Liver (tissue), 9 donors: ENCODE data around the gene ZNHIT6. TPM values are rescaled to one million over a fixed set of nuclear protein-coding genes. Genes with fewer than 3 reads are reported as not detected.

ENCODE experiments used
- DNase-seq: peaks from one replicate; pipeline ENCODE4 v3.0.0-alpha.2; 2017; ENCODE audit warnings: low spot score
- H3K27ac ChIP-seq, 2 donors: one replicate each; pipeline ENCODE4 v1.7.0; 2013; ENCODE audit warnings: inconsistent platforms in 2 of 2, low read length in 2 of 2, control low read depth in 1 of 2, low read depth in 1 of 2, mild to moderate bottlenecking in 1 of 2
- H3K27me3 ChIP-seq, 4 donors: one replicate each; pipeline versions ENCODE4 v1.6.1 to v1.7.0; 2013; ENCODE audit warnings: low read length in 3 of 4, inconsistent platforms in 1 of 4, mild to moderate bottlenecking in 1 of 4, moderate library complexity in 1 of 4; ENCODE audit not compliant: control insufficient read depth in 4 of 4, insufficient read depth in 4 of 4
- H3K36me3 ChIP-seq, 4 donors: one replicate each; pipeline versions ENCODE4 v1.6.1 to v1.7.0; 2013; ENCODE audit warnings: low read length in 3 of 4, mild to moderate bottlenecking in 3 of 4, low read depth in 1 of 4, moderate library complexity in 1 of 4; ENCODE audit not compliant: control insufficient read depth in 4 of 4, insufficient read depth in 3 of 4
- H3K4me1 ChIP-seq, 4 donors: one replicate each; pipeline versions ENCODE4 v1.6.1 to v1.7.0; 2013; ENCODE audit warnings: low read length in 3 of 4, mild to moderate bottlenecking in 3 of 4, moderate library complexity in 1 of 4; ENCODE audit not compliant: control insufficient read depth in 4 of 4, insufficient read depth in 4 of 4
- H3K4me3 ChIP-seq, 3 donors: one replicate each; pipeline versions ENCODE4 v1.6.1 to v1.7.0; 2013; ENCODE audit warnings: low read length in 3 of 3, control low read depth in 1 of 3, low read depth in 1 of 3, mild to moderate bottlenecking in 1 of 3
- H3K9ac ChIP-seq, 2 donors: one replicate each; pipeline ENCODE4 v1.7.0; 2013; ENCODE audit warnings: low read length in 2 of 2, mild to moderate bottlenecking in 2 of 2, moderate library complexity in 2 of 2, control low read depth in 1 of 2, low read depth in 1 of 2
- H3K9me3 ChIP-seq, 4 donors: one replicate each; pipeline versions ENCODE4 v1.6.1 to v1.7.0; 2013; ENCODE audit warnings: low read length in 3 of 4; ENCODE audit not compliant: control insufficient read depth in 4 of 4
- EGR1 ChIP-seq, 2 donors: IDR thresholded peaks; 2 replicates each; pipeline ENCODE4 v1.6.1; 2016 to 2018; ENCODE audit warnings: antibody characterized with exemption in 2 of 2, low read depth in 2 of 2
- FOXA2 ChIP-seq: IDR thresholded peaks from 2 replicates; pipeline ENCODE4 v1.6.1; 2016; ENCODE audit warnings: antibody characterized with exemption
- GABPA ChIP-seq, 2 donors: IDR thresholded peaks in 1 of 2; conservative IDR thresholded peaks in 1 of 2; 2 replicates each; pipeline ENCODE4 v1.6.1; 2016; ENCODE audit warnings: antibody characterized with exemption in 2 of 2, mild to moderate bottlenecking in 1 of 2, moderate library complexity in 1 of 2
- HNF4A ChIP-seq, 2 donors: conservative IDR thresholded peaks; 2 replicates each; pipeline ENCODE4 v1.6.1; 2016; ENCODE audit warnings: antibody characterized with exemption in 2 of 2, mild to moderate bottlenecking in 2 of 2
- HNF4G ChIP-seq: IDR thresholded peaks from 2 replicates; pipeline ENCODE4 v1.6.1; 2016; ENCODE audit warnings: antibody characterized with exemption
- JUND ChIP-seq, 2 donors: IDR thresholded peaks; 2 replicates each; pipeline ENCODE4 v1.6.1; 2016; ENCODE audit warnings: antibody characterized with exemption in 2 of 2
- NR2F2 ChIP-seq: IDR thresholded peaks from 2 replicates; pipeline ENCODE4 v1.6.1; 2016; ENCODE audit warnings: antibody characterized with exemption
- RXRA ChIP-seq, 2 donors: IDR thresholded peaks; 2 replicates each; pipeline ENCODE4 v1.6.1; 2017 to 2018; ENCODE audit warnings: antibody characterized with exemption in 2 of 2, mild to moderate bottlenecking in 1 of 2
- SP1 ChIP-seq: IDR thresholded peaks from 2 replicates; pipeline ENCODE4 v1.6.1; 2018; ENCODE audit warnings: antibody characterized with exemption, mild to moderate bottlenecking
- TAF1 ChIP-seq: conservative IDR thresholded peaks from 2 replicates; pipeline ENCODE4 v1.6.1; 2016; ENCODE audit warnings: antibody characterized with exemption, mild to moderate bottlenecking
- YY1 ChIP-seq: IDR thresholded peaks from 2 replicates; pipeline ENCODE4 v1.6.1; 2016; ENCODE audit warnings: antibody characterized with exemption, mild to moderate bottlenecking
- WGBS: extraction: QIAGEN DNeasy Blood & Tissue Kit; methylation state at CpG from one replicate; pipeline ENCODE4 v1.1.7; 2013; 5-methylcytosine and 5-hydroxymethylcytosine counted together
- polyA plus RNA-seq, 2 donors: library from polyadenylated mRNA; stranded (reverse) in 1 of 2; unstranded in 1 of 2; fragments of 200-250 nt in 1 of 2; fragments of >200 nt in 1 of 2; fragmentation: Nextera tagmentation in 1 of 2; extraction: Ambion mirVana in 1 of 2; gene quantifications; one replicate each; pipeline versions ENCODE4 v1.2.1 to v1.2.3, GENCODE V29; 2013 to 2015
- total RNA-seq, 2 donors: library from RNA; depleted of rRNA; stranded (reverse); fragments of >200 nt; gene quantifications; one replicate each; pipeline ENCODE4 v1.2.3, GENCODE V29; 2014
- TF ChIP-seq, protein P1 (sequence below): IDR thresholded peaks from 2 replicates; pipeline ENCODE4 v1.6.1; 2016; ENCODE audit warnings: antibody characterized with exemption
- TF ChIP-seq, protein P2 (sequence below): fragments of 150-350 bp; IDR thresholded peaks from 2 replicates; pipeline ENCODE4 v1.5.1; 2017; ENCODE audit warnings: improper control_type of control experiment, low read depth, low read length; ENCODE audit not compliant: missing input control
- TF ChIP-seq, protein P3 (sequence below): IDR thresholded peaks from 2 replicates; pipeline ENCODE4 v1.6.1; 2016; ENCODE audit warnings: antibody characterized with exemption
- TF ChIP-seq, protein P4 (sequence below): IDR thresholded peaks from 2 replicates; pipeline ENCODE4 v1.6.1; 2016; ENCODE audit warnings: antibody characterized with exemption
- TF ChIP-seq, protein P5 (sequence below): IDR thresholded peaks from 2 replicates; pipeline ENCODE4 v1.6.1; 2016; ENCODE audit warnings: antibody characterized with exemption, mild to moderate bottlenecking
- donor health status: healthy.
- donor health status: healthy.
- donor health status: healthy.
- donor health status: healthy.
- donor health status: healthy.

Gene ZNHIT6
- total and polyA plus RNA-seq, 4 donors: 2.2 to 4.0 (median 3.2) TPM

DNA sequence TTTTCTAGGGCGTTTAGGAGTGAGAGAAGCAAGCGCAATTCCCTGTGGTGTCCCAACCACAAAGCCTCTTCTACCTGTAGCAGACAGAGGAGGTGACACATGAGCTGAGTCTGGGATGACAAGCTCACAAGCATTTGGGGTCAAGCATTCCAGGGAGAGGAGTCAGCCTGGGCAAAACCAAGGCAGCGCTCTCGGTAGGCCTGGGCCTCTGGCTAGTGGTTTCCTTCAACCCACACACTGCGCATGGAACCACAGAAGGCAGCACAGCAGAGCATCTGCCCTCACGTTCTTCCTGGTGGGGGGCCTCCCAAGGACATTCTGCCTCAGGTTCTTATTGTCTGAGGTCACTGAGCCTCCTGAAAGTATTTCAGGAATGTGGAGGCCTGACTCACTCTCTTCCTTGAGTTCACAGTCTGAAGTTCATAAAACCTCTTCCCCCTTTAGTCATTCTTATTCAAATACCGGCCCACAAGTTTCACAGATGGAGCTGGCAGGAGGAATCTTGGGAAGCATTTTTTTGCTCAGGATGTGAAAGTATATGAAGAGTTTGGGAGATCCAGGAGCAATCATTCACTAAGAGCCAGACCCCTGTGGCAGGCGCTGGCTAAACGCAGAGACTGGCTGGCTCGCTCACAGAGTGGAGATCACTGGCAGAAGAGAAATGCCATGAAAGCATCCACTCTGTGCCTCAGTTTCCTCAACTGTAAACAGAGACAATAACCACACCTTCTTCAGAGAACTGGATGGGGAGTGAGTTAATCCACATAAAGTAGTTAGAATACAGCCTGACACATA is 100.9 kb downstream of the ZNHIT6 start:
- Histone ChIP-seq H3K27ac (no peak overlapping the region), H3K36me3 (no peaks in the 10 kb centered on the region), H3K9ac (no peak overlapping the region), H3K9me3 (no peaks in the 10 kb centered on the region), H3K4me3 (no peak overlapping the region), H3K4me1 (peaks cover 0 to 12% (median 7%) of the 10 kb centered on the region in 4 donors), H3K27me3 (no peaks in the 10 kb centered on the region)
- DNase-seq: no peak
- WGBS: 93% methylated on average over 10 of the region's 10 CpGs
- TF ChIP-seq HNF4G: no peak
- TF ChIP-seq EGR1 (IDR thresholded peaks at IDR 0.05; ENCODE audit: low read depth in 2 of 2): no peak
- no peak for TF ChIP-seq RXRA (IDR thresholded peaks at IDR 0.05)
- TF ChIP-seq, protein P1, sequence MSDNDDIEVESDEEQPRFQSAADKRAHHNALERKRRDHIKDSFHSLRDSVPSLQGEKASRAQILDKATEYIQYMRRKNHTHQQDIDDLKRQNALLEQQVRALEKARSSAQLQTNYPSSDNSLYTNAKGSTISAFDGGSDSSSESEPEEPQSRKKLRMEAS: no peak
- TF ChIP-seq, protein P2, sequence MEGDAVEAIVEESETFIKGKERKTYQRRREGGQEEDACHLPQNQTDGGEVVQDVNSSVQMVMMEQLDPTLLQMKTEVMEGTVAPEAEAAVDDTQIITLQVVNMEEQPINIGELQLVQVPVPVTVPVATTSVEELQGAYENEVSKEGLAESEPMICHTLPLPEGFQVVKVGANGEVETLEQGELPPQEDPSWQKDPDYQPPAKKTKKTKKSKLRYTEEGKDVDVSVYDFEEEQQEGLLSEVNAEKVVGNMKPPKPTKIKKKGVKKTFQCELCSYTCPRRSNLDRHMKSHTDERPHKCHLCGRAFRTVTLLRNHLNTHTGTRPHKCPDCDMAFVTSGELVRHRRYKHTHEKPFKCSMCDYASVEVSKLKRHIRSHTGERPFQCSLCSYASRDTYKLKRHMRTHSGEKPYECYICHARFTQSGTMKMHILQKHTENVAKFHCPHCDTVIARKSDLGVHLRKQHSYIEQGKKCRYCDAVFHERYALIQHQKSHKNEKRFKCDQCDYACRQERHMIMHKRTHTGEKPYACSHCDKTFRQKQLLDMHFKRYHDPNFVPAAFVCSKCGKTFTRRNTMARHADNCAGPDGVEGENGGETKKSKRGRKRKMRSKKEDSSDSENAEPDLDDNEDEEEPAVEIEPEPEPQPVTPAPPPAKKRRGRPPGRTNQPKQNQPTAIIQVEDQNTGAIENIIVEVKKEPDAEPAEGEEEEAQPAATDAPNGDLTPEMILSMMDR: no peak
- TF ChIP-seq GABPA (IDR thresholded peaks at IDR 0.05 in 1 of 2, conservative IDR thresholded peaks at IDR 0.05 in 1 of 2): no peak
- TF ChIP-seq YY1: no peak
- TF ChIP-seq, protein P3, sequence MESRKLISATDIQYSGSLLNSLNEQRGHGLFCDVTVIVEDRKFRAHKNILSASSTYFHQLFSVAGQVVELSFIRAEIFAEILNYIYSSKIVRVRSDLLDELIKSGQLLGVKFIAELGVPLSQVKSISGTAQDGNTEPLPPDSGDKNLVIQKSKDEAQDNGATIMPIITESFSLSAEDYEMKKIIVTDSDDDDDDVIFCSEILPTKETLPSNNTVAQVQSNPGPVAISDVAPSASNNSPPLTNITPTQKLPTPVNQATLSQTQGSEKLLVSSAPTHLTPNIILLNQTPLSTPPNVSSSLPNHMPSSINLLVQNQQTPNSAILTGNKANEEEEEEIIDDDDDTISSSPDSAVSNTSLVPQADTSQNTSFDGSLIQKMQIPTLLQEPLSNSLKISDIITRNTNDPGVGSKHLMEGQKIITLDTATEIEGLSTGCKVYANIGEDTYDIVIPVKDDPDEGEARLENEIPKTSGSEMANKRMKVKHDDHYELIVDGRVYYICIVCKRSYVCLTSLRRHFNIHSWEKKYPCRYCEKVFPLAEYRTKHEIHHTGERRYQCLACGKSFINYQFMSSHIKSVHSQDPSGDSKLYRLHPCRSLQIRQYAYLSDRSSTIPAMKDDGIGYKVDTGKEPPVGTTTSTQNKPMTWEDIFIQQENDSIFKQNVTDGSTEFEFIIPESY: no peak
- TF ChIP-seq, protein P4, sequence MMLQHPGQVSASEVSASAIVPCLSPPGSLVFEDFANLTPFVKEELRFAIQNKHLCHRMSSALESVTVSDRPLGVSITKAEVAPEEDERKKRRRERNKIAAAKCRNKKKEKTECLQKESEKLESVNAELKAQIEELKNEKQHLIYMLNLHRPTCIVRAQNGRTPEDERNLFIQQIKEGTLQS: no peak
- no peak for TF ChIP-seq TAF1
- no peak for TF ChIP-seq HNF4A (conservative IDR thresholded peaks at IDR 0.05)
- no peak for TF ChIP-seq FOXA2

DNA sequence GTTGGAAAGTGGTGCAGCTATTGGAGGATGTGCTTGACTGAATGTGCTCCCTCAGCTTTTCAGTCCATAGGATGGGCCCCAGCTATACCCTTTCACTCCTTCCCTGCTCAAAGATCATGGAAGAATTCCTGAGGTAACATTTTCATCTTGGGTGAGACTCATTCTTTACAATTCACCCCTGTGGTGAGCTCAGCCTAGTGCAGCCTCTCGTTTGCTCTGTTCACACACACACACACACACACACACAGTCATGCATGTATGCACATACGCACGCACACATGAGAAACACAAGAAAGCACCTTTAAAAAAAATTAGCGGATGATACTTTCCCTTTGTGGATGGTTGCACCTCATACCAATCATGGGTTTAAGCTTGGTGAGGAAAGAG is 101.8 kb downstream of the ZNHIT6 start:
- Histone ChIP-seq H3K27ac (no peak overlapping the region), H3K4me3 (no peak overlapping the region), H3K9me3 (no peaks in the 10 kb centered on the region), H3K27me3 (no peaks in the 10 kb centered on the region), H3K4me1 (peaks cover 0 to 12% (median 7%) of the 10 kb centered on the region in 4 donors), H3K36me3 (no peaks in the 10 kb centered on the region), H3K9ac (no peak overlapping the region)
- 95% methylated on average over 4 of the region's 4 CpGs for WGBS
- DNase-seq: no peak
- TF ChIP-seq YY1: no peak
- TF ChIP-seq RXRA (IDR thresholded peaks at IDR 0.05): no peak
- TF ChIP-seq, protein P3: no peak
- TF ChIP-seq, protein P5, sequence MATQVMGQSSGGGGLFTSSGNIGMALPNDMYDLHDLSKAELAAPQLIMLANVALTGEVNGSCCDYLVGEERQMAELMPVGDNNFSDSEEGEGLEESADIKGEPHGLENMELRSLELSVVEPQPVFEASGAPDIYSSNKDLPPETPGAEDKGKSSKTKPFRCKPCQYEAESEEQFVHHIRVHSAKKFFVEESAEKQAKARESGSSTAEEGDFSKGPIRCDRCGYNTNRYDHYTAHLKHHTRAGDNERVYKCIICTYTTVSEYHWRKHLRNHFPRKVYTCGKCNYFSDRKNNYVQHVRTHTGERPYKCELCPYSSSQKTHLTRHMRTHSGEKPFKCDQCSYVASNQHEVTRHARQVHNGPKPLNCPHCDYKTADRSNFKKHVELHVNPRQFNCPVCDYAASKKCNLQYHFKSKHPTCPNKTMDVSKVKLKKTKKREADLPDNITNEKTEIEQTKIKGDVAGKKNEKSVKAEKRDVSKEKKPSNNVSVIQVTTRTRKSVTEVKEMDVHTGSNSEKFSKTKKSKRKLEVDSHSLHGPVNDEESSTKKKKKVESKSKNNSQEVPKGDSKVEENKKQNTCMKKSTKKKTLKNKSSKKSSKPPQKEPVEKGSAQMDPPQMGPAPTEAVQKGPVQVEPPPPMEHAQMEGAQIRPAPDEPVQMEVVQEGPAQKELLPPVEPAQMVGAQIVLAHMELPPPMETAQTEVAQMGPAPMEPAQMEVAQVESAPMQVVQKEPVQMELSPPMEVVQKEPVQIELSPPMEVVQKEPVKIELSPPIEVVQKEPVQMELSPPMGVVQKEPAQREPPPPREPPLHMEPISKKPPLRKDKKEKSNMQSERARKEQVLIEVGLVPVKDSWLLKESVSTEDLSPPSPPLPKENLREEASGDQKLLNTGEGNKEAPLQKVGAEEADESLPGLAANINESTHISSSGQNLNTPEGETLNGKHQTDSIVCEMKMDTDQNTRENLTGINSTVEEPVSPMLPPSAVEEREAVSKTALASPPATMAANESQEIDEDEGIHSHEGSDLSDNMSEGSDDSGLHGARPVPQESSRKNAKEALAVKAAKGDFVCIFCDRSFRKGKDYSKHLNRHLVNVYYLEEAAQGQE: no peak
- TF ChIP-seq EGR1 (IDR thresholded peaks at IDR 0.05; ENCODE audit: low read depth in 2 of 2): no peak
- TF ChIP-seq, protein P1: no peak
- TF ChIP-seq, protein P4: no peak
- TF ChIP-seq FOXA2: no peak
- no peak for TF ChIP-seq TAF1
- TF ChIP-seq JUND (IDR thresholded peaks at IDR 0.05): no peak
- TF ChIP-seq, protein P2: no peak
- TF ChIP-seq NR2F2: no peak
- no peak for TF ChIP-seq GABPA (IDR thresholded peaks at IDR 0.05 in 1 of 2, conservative IDR thresholded peaks at IDR 0.05 in 1 of 2)
- TF ChIP-seq SP1: no peak
- TF ChIP-seq HNF4A (conservative IDR thresholded peaks at IDR 0.05): no peak
